Subcutaneous adipose tissue (tissue), 4 donors: ENCODE data around the gene ARFGAP3. TPM values are rescaled to one million over a fixed set of nuclear protein-coding genes. Genes with fewer than 3 reads are reported as not detected.

Experiments
- CTCF ChIP-seq: fragments of 450-650 bp; IDR thresholded peaks from one replicate; pipeline ENCODE4 v1.5.1; 2016; ENCODE audit warnings: low read depth, mild to moderate bottlenecking, control low read depth, antibody characterized with exemption, moderate library complexity
- total RNA-seq, 4 donors: library from RNA; depleted of rRNA; stranded (reverse); fragments of >200 nt; gene quantifications; one replicate each; pipeline ENCODE4 v1.1.0, GENCODE V29; 2016

ARFGAP3 gene
- total RNA-seq, 4 donors from 2014 or later: 31.8 to 72.1 (median 50.8) TPM

- no peak for TF ChIP-seq CTCF
These were observed 32.2 kb upstream of the ARFGAP3 start for GRCh38 chr22:42889304-42889703.

- no peak for TF ChIP-seq CTCF
These were observed 30.7 kb upstream of the ARFGAP3 start for GRCh38 chr22:42887523-42888507.

DNA sequence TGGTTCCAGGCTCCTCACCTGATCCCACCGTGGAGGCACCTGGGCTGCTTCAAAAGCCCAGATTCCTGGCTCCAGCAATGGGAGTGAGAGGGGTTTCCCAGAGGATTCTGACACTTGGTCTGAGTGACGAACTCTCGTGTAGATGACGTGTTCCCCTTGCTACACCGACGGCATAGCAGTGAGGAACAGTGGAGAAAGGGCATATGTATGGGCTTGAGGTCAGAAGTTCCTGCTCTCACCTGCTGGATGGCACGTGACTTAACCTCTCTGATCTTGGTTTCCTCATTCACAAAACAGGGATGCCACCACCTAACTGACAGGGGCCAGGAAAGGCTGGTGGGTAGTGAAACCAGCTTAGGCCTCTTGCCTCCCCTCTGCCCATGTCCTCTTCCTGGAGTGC is 30.0 kb upstream of the ARFGAP3 start:
- TF ChIP-seq CTCF: no peak

DNA sequence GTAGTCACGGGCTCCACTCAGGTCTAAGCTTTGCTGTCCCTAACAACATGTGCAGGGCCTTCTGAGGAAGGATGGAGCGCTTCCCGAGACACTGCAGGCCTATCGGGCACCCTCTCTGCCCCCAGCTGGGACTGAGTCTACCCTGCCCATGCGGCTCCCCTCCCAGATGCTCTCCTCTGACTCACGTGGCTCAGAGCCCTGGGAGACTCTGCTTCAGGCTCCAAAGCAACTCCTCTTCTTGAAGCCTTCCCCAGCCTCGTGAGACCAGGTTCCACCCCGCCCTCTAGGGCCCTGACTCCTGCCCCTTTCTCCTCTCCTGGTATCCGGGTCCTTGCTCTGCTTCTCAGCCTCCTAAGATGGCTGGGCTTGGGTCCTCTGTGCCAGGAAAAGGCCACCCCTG is 28.4 kb upstream of the ARFGAP3 start:
- TF ChIP-seq CTCF: no peak

DNA sequence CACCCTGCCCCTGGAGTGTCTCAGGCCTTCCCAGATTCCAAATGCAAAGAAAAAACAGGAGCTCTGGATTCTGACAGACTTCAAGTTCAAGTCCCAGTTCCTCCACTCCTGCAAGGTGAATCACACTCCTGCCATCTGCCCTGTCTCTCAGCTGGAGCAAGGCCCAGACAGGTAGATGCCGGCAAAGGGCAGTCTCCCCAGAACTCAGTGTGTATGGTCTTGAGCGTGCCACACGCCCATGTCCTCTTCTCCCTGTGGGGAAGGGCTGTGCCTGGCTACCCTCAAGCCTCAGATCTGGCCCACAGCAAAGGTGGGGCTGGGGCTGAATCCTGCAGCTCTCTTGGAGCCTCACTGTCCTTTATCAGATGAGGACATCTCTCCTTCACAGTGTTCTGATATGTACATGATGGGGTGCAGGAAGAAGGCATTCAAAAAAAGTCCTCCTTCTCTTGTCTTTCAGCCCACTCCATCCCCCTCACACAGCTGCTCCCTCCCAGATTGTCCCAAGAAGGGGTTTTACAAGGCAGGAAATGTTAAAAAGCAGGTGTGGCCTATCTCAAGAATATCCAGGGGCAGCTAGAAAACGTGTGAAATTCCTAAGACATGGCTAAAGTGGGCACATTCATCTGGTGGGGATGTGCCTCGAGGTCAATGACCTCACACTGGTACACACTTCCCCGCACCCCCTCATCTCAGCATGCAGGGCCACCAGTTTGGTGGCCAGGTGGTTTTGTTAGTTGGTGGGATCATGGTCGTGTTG is 27.7 kb upstream of the ARFGAP3 start:
- no peak for TF ChIP-seq CTCF

DNA sequence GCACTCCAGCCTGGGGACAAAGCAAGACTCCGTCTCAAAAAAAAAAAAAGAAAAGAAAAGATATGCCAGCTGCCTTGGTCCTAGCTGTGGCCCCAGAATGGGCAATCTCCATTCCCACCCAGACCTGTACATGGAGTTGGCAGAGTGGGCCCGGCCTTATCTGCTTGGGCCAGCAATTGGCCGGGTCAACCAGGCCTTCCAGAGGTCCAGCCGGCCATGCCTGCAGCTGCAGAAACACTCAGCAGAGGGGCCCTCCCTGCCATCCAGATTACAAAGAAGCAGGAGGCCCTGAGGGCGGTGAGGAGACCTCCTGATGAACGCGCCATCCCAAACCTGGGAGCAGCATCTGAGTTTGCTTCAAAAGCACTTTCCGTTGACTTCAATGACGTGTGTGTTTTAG is 26.9 kb upstream of the ARFGAP3 start:
- TF ChIP-seq CTCF: no peak

GRCh38 chr22:42883121-42883520 is 26.0 kb upstream of the ARFGAP3 start:
- TF ChIP-seq CTCF: no peak
